HEK293T (cell line): Measurements from ENCODE around the gene ZDHHC17.

Source experiments
- CTCF ChIA-PET: fragments of 350-600 bp; formaldehyde crosslinking; extraction: SDS; loops from one replicate; lab custom pipeline; 2021; ENCODE audit warnings: antibody characterized with exemption, inconsistent platforms; lab: Yijun Ruan, JAX
- POLR2A ChIA-PET: fragments of 350-600 bp; formaldehyde crosslinking; extraction: SDS; loops from one replicate; lab custom pipeline; 2020; ENCODE audit warnings: antibody characterized with exemption, inconsistent platforms; lab: Yijun Ruan, JAX
- DNase-seq: peaks from one replicate; pipeline ENCODE4 v3.0.0; 2012; ENCODE audit warnings: mixed read lengths; ENCODE audit errors: extremely low spot score
- ARNT ChIP-seq: fragments of 450-650 bp; IDR thresholded peaks from 2 replicates; pipeline ENCODE4 v1.6.1; 2017; ENCODE audit warnings: mild to moderate bottlenecking
- BHLHE40 ChIP-seq: fragments of 450-650 bp; IDR thresholded peaks from 2 replicates; pipeline ENCODE4 v1.6.1; 2016; ENCODE audit warnings: mild to moderate bottlenecking, moderate library complexity, borderline replicate concordance
- CTBP1 ChIP-seq: fragments of 450-650 bp; IDR thresholded peaks from 2 replicates; pipeline ENCODE4 v1.6.1; 2016; ENCODE audit warnings: borderline replicate concordance
- ELF4 ChIP-seq: fragments of 450-650 bp; IDR thresholded peaks from 2 replicates; pipeline ENCODE4 v1.6.1; 2017; ENCODE audit warnings: antibody characterized with exemption
- FOXA1 ChIP-seq: fragments of 450-650 bp; IDR thresholded peaks from 2 replicates; pipeline ENCODE4 v1.6.1; 2016; ENCODE audit warnings: mild to moderate bottlenecking
- FOXK2 ChIP-seq: fragments of 450-650 bp; IDR thresholded peaks from 2 replicates; pipeline ENCODE4 v1.6.1; 2016; ENCODE audit warnings: mild to moderate bottlenecking
- FOXM1 ChIP-seq: fragments of 450-650 bp; IDR thresholded peaks from 2 replicates; pipeline ENCODE4 v1.6.1; 2017; ENCODE audit warnings: mild to moderate bottlenecking, borderline replicate concordance
- HDGF ChIP-seq: fragments of 450-650 bp; IDR thresholded peaks from 2 replicates; pipeline ENCODE4 v1.6.1; 2017; ENCODE audit warnings: antibody characterized with exemption, borderline replicate concordance
- L3MBTL2 ChIP-seq: fragments of 450-650 bp; conservative IDR thresholded peaks from 2 replicates; pipeline ENCODE4 v1.6.1; 2016; ENCODE audit warnings: mild to moderate bottlenecking
- LEF1 ChIP-seq: fragments of 450-650 bp; IDR thresholded peaks from 2 replicates; pipeline ENCODE4 v1.6.1; 2017; ENCODE audit warnings: mild to moderate bottlenecking, borderline replicate concordance
- NFRKB ChIP-seq: fragments of 450-650 bp; IDR thresholded peaks from 2 replicates; pipeline ENCODE4 v1.6.1; 2016; ENCODE audit warnings: mild to moderate bottlenecking, moderate library complexity
- SP1 ChIP-seq: fragments of 450-650 bp; IDR thresholded peaks from 2 replicates; pipeline ENCODE4 v1.6.1; 2017
- SUZ12 ChIP-seq: fragments of 450-650 bp; IDR thresholded peaks from 2 replicates; pipeline ENCODE4 v1.6.1; 2016; ENCODE audit warnings: mild to moderate bottlenecking
- TARDBP ChIP-seq: fragments of 450-650 bp; IDR thresholded peaks from 2 replicates; pipeline ENCODE4 v1.6.1; 2016
- ZNF384 ChIP-seq: fragments of 450-650 bp; IDR thresholded peaks from 2 replicates; pipeline ENCODE4 v1.6.1; 2016
- TF ChIP-seq, protein P1 (sequence below): fragments of 450-650 bp; IDR thresholded peaks from 2 replicates; pipeline ENCODE4 v1.6.1; 2016

Gene ZDHHC17

DNA sequence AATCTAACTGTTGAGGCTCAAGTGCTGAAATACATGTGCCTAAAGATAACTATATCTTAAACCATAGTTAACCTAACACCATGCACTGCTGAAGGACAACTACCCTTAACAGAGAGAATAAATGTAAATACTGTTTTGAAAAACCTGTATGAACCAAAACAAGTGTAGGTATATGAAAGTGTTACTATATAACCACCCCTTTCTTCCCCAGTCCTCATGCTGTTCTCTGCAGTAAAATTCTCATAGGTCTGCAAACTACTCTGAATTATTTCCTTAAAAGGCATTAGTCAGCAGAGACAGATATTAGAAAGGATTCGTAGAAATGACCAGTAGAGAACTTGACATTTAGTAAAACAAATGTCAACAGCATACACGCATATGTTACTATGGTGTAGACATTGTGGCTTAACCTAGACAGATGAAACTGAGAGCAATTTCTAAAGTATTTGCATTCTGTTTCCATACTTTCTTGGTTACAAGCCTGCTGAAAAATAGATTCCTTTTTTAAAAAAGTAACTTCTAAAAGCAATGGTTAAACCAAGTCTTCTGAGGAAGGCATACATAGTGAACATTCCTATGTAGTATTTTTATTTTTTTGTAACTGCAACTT lies 101.0 kb downstream of the ZDHHC17 start:
- no peak for DNase-seq
- TF ChIP-seq ARNT, result no peak
- TF ChIP-seq FOXK2, result no peak
- TF ChIP-seq NFRKB, result no peak
- TF ChIP-seq L3MBTL2, result no peak
- TF ChIP-seq FOXM1, result no peak
- no peak for TF ChIP-seq HDGF
- TF ChIP-seq, protein P1, sequence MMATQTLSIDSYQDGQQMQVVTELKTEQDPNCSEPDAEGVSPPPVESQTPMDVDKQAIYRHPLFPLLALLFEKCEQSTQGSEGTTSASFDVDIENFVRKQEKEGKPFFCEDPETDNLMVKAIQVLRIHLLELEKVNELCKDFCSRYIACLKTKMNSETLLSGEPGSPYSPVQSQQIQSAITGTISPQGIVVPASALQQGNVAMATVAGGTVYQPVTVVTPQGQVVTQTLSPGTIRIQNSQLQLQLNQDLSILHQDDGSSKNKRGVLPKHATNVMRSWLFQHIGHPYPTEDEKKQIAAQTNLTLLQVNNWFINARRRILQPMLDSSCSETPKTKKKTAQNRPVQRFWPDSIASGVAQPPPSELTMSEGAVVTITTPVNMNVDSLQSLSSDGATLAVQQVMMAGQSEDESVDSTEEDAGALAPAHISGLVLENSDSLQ, result no peak
- TF ChIP-seq SP1, result no peak
- TF ChIP-seq SUZ12, result no peak
- TF ChIP-seq BHLHE40, result no peak
- TF ChIP-seq ZNF384, result no peak
- no peak for TF ChIP-seq CTBP1
- ChIA-PET POLR2A (no interaction called here), CTCF (no interaction called here)

DNA sequence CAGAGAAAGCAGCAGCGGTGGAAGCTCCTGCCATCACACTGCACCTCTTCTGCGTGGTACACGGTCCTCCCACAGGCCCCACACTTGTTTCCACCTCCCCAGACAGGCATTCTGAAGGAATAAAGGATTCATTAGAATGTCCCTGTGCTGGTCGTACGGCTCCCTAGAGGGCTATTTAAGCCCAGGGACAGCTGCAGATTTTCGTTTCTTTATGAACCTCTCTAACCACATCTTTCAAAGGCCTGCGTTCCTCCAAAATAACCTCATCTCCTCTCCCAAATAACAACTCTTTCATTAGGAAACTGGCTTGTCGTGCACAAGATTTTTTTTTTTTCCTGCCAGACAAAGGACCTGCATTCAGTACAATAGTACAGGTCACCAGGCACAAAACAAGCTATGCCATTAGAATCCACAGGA lies 102.2 kb downstream of the ZDHHC17 start:
- no peak for DNase-seq
- ChIA-PET CTCF (interaction anchor here (1.0 kb wide), 1 partner anchor 73 kb away, joined by 3 read pairs; no protein-coding TSS in a partner anchor), POLR2A (no interaction called here)
- no peak for TF ChIP-seq TARDBP
- no peak for TF ChIP-seq FOXA1
- TF ChIP-seq LEF1, result no peak
- TF ChIP-seq NFRKB, result no peak
- no peak for TF ChIP-seq HDGF
- no peak for TF ChIP-seq FOXK2
- no peak for TF ChIP-seq CTBP1
- no peak for TF ChIP-seq ELF4
- no peak for TF ChIP-seq FOXM1
- no peak for TF ChIP-seq SUZ12
- no peak for TF ChIP-seq ARNT
- TF ChIP-seq ZNF384, result no peak
- TF ChIP-seq, protein P1, result no peak
- TF ChIP-seq L3MBTL2, result no peak

DNA sequence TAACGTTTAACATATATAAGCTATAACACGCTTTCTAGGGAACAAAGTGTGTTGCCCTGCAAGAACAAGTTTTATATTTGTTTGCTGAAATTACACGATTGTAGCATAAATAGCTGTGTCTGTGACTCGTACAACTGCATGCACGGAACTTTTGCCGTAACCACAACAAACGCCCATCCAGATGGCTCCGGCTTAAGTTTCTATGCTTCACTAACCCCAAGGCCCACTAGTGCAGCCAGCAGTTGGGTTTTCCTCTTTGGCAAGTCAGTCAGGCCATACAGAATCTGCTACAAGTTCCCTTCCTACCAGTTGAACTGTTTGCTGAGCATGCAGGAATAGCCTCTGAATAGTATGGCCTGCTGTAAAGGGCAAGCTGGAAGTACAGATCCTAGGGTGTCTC lies 102.8 kb downstream of the ZDHHC17 start:
- no peak for DNase-seq
- TF ChIP-seq ELF4 (no peak), FOXK2 (no peak), L3MBTL2 (no peak), ZNF384 (no peak), LEF1 (no peak), SP1 (no peak), HDGF (no peak), CTBP1 (no peak), FOXM1 (no peak), BHLHE40 (no peak), NFRKB (no peak), ARNT (no peak)
- CTCF ChIA-PET, result interaction anchor here (0.6 kb wide), 1 partner anchor 48 kb away, joined by 3 read pairs; no protein-coding TSS in a partner anchor
- POLR2A ChIA-PET, result no interaction called here

DNA sequence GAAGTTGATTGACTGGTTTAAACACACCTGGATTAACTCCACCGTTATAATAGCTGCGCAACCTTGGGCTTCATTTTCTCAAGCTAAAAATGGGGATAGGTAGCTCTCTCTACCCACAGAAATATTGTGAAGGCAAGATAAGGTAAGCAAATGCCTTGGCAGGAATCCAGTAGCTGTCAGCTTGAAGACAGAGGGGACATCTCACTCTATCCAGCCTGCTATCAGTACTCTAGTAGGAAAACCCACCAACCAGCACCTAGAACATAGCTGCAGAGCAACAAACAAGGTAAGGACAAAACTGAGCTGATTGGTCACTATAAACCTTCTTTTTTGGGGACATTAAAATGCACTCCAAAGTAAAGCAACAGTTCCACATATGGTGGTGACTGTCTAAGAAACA lies 107.2 kb downstream of the ZDHHC17 start:
- no peak for DNase-seq
- TF ChIP-seq SUZ12, result no peak
- TF ChIP-seq NFRKB, result no peak
- TF ChIP-seq, protein P1, result peak; percentile 25; the same call in 1 of the 2 replicates
- ChIA-PET POLR2A (interaction anchor here (1.1 kb wide), 1 partner anchor 8 kb away, joined by 7 read pairs; the partner anchor contains the start of gene CSRP2), CTCF (interaction anchor here (0.7 kb wide), 2 partner anchors 46 to 299 kb away, joined by 3 read pairs; no protein-coding TSS in a partner anchor)

DNA sequence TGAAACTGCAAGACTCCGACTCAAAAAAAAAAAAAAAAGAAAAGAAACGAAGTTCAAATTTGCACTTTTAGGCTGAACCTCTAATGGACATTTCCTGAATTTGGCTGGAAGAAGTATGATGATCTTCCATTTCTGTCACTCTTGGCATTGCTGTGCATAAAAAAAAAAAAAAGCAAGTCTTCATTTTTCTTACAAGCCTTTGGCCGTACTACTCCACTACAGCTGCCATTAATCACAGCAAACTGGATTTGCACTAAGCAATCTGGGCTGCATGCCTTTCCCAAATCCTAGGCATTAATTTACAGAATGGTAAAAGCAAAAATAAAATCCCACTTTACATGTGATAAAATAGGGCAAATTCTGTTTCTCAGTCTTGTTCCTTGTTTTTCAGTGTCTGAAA lies 107.8 kb downstream of the ZDHHC17 start:
- ChIA-PET CTCF (interaction anchor here (0.7 kb wide), 1 partner anchor 298 kb away, joined by 3 read pairs; no protein-coding TSS in a partner anchor), POLR2A (no interaction called here)

DNA sequence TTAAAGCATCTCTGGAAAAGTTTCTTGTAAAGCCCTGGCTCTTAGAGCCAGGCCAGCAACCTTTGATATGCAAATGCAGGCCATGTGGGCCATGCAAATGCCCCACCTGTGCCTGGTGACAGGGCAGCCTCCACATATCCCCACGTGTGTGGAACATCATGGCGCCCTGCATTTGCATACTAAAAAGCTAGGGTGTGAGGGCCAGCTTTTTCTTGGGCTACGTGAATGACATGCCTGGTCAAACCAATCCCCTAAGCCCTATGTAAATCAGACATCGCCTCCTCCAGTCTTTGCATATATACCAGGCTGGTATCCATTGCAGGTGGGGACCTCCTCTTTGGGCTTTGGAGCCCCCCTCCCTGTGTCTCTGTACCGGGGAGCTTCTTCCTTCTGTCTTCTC lies 108.5 kb downstream of the ZDHHC17 start:
- POLR2A ChIA-PET, result no interaction called here
- CTCF ChIA-PET, result no interaction called here

More for the DNA sequence above, 107.8 kb downstream of the ZDHHC17 start:
- DNase-seq, result no peak
- TF ChIP-seq CTBP1 (no peak), BHLHE40 (no peak), ELF4 (no peak), FOXM1 (no peak), FOXA1 (no peak), SP1 (no peak), SUZ12 (no peak)

More for the DNA sequence above, 108.5 kb downstream of the ZDHHC17 start:
- TF ChIP-seq ELF4 (no peak), HDGF (no peak), CTBP1 (no peak), L3MBTL2 (no peak), SP1 (no peak), ARNT (no peak), LEF1 (no peak), SUZ12 (no peak), BHLHE40 (no peak)
- DNase-seq, result no peak
